ENCODE data around the gene AKAP6.

GRCh38 chr14:32784405-32784804, 455.3 kb downstream of the AKAP6 start:
- TF ChIP-seq POLR2A (IDR thresholded peaks at IDR 0.05), result no peak
- TF ChIP-seq, protein P1, sequence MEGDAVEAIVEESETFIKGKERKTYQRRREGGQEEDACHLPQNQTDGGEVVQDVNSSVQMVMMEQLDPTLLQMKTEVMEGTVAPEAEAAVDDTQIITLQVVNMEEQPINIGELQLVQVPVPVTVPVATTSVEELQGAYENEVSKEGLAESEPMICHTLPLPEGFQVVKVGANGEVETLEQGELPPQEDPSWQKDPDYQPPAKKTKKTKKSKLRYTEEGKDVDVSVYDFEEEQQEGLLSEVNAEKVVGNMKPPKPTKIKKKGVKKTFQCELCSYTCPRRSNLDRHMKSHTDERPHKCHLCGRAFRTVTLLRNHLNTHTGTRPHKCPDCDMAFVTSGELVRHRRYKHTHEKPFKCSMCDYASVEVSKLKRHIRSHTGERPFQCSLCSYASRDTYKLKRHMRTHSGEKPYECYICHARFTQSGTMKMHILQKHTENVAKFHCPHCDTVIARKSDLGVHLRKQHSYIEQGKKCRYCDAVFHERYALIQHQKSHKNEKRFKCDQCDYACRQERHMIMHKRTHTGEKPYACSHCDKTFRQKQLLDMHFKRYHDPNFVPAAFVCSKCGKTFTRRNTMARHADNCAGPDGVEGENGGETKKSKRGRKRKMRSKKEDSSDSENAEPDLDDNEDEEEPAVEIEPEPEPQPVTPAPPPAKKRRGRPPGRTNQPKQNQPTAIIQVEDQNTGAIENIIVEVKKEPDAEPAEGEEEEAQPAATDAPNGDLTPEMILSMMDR (IDR thresholded peaks at IDR 0.05), result no peak
- TF ChIP-seq EP300 (IDR thresholded peaks at IDR 0.05), result no peak
